Effector memory CD4-positive, alpha-beta T cell (primary cell): ENCODE results near the gene MAGEF1.

ENCODE experiments used
- DNase-seq, 3 donors: peaks; one replicate each; pipeline ENCODE4 v3.0.0-alpha.2; 2020
- H3K27ac ChIP-seq: 2 replicates; pipeline ENCODE4 v1.7.0; 2013; ENCODE audit warnings: mild to moderate bottlenecking, low read length, moderate library complexity; ENCODE audit not compliant: insufficient read depth, poor library complexity, severe bottlenecking
- H3K27me3 ChIP-seq: replicated peaks from 2 replicates; pipeline ENCODE4 v1.7.0; 2013; ENCODE audit warnings: mild to moderate bottlenecking, low read length; ENCODE audit not compliant: insufficient read depth, control insufficient read depth, poor library complexity, severe bottlenecking
- H3K36me3 ChIP-seq: 2 replicates; pipeline ENCODE4 v1.7.0; 2013; ENCODE audit warnings: mild to moderate bottlenecking, low read length, moderate library complexity; ENCODE audit not compliant: control insufficient read depth, insufficient read depth
- H3K4me1 ChIP-seq: 2 replicates; pipeline ENCODE4 v1.7.0; 2013; ENCODE audit warnings: low read length, mild to moderate bottlenecking; ENCODE audit not compliant: control insufficient read depth, insufficient read depth, poor library complexity, severe bottlenecking
- H3K4me3 ChIP-seq: 2 replicates; pipeline ENCODE4 v1.7.0; 2013; ENCODE audit warnings: low read length, low read depth, mild to moderate bottlenecking; ENCODE audit not compliant: insufficient read depth, poor library complexity, severe bottlenecking
- H3K9me3 ChIP-seq: 2 replicates; pipeline ENCODE4 v1.7.0; 2013; ENCODE audit warnings: mild to moderate bottlenecking, low read length, moderate library complexity; ENCODE audit not compliant: control insufficient read depth

Gene MAGEF1

GRCh38 chr3:184741798-184742675 lies 30.2 kb upstream of the MAGEF1 start:
- Histone ChIP-seq H3K27me3 (peaks cover 4% of the 10 kb centered on the region), H3K4me3 (no peak overlapping the region), H3K4me1 (no peaks in the 10 kb centered on the region), H3K9me3 (no peaks in the 10 kb centered on the region), H3K27ac (no peak overlapping the region), H3K36me3 (no peaks in the 10 kb centered on the region)
- no peak for DNase-seq

DNA sequence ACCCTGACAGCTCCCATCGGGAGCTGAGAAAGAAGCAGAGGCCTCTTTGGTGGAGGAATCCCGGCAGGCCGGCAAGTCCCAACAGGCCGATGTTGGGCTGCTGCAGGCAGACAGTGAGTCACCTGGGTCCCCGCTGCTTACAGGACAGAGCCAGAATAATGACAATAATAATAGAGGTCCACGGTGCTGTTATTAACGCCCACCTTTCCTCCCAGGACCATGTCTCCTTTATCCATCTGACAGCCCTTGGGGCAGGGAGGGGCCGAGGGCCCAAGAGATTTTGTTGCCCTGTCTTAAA lies 29.3 kb upstream of the MAGEF1 start:
- Histone ChIP-seq H3K27ac (no peak overlapping the region), H3K27me3 (peaks cover 4% of the 10 kb centered on the region), H3K4me3 (no peak overlapping the region), H3K36me3 (no peaks in the 10 kb centered on the region), H3K9me3 (no peaks in the 10 kb centered on the region), H3K4me1 (no peaks in the 10 kb centered on the region)
- no peak for DNase-seq

- no peak overlapping the region for H3K4me3 ChIP-seq
- DNase-seq, result no peak
- H3K36me3 ChIP-seq, result no peaks in the 10 kb centered on the region
Measured at GRCh38 chr3:184740509-184741258, 28.8 kb upstream of the MAGEF1 start.

GRCh38 chr3:184739594-184740505 lies 28.0 kb upstream of the MAGEF1 start:
- H3K9me3 ChIP-seq, result no peaks in the 10 kb centered on the region
- H3K36me3 ChIP-seq, result no peaks in the 10 kb centered on the region
- DNase-seq, result no peak
- peaks cover 4% of the 10 kb centered on the region for H3K27me3 ChIP-seq
- H3K4me1 ChIP-seq, result no peaks in the 10 kb centered on the region
- no peak overlapping the region for H3K27ac ChIP-seq
- H3K4me3 ChIP-seq, result no peak overlapping the region

More at GRCh38 chr3:184740509-184741258, 28.8 kb upstream of the MAGEF1 start:
- H3K27me3 ChIP-seq, result peaks cover 4% of the 10 kb centered on the region
- no peaks in the 10 kb centered on the region for H3K9me3 ChIP-seq
- H3K27ac ChIP-seq, result no peak overlapping the region
- H3K4me1 ChIP-seq, result no peaks in the 10 kb centered on the region

- no peaks in the 10 kb centered on the region for H3K9me3 ChIP-seq
- H3K27ac ChIP-seq, result no peak overlapping the region
- H3K36me3 ChIP-seq, result no peaks in the 10 kb centered on the region
- H3K4me3 ChIP-seq, result no peak overlapping the region
- H3K4me1 ChIP-seq, result no peaks in the 10 kb centered on the region
- H3K27me3 ChIP-seq, result peaks cover 4% of the 10 kb centered on the region
- no peak for DNase-seq
Measured at GRCh38 chr3:184738982-184739381, 27.1 kb upstream of the MAGEF1 start.

DNA sequence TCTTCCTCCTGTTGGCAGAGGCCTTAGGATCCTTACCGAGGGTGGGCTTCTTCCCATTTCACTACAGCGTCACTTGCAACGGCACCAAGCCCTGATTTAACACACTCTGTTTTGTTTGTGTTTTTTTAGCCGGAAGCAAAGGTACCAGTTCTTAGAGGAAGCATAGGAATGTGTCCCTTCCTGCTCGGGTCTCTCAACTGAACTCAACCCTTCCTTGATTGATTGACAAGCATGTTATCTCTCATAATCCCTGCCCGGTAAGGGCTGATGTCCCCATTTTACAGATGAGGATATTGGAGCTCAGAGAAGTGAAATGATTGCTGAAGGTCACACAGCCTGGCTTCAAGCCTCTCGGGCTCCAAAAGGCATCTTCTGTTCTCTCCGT lies 26.6 kb upstream of the MAGEF1 start:
- no peaks in the 10 kb centered on the region for H3K4me1 ChIP-seq
- peaks cover 4% of the 10 kb centered on the region for H3K27me3 ChIP-seq
- DNase-seq, result no peak
- no peaks in the 10 kb centered on the region for H3K9me3 ChIP-seq
- H3K4me3 ChIP-seq, result no peak overlapping the region
- H3K36me3 ChIP-seq, result no peaks in the 10 kb centered on the region
- H3K27ac ChIP-seq, result no peak overlapping the region

- no peak overlapping the region for H3K4me3 ChIP-seq
- H3K9me3 ChIP-seq, result no peaks in the 10 kb centered on the region
- no peak overlapping the region for H3K27ac ChIP-seq
- no peaks in the 10 kb centered on the region for H3K4me1 ChIP-seq
- H3K27me3 ChIP-seq, result peaks cover 4% of the 10 kb centered on the region
- no peaks in the 10 kb centered on the region for H3K36me3 ChIP-seq
- no peak for DNase-seq
Measured at GRCh38 chr3:184737641-184738505, 26.0 kb upstream of the MAGEF1 start.

GRCh38 chr3:184737063-184737462 lies 25.2 kb upstream of the MAGEF1 start:
- H3K27ac ChIP-seq, result no peak overlapping the region
- H3K27me3 ChIP-seq, result peaks cover 4% of the 10 kb centered on the region
- H3K4me1 ChIP-seq, result no peaks in the 10 kb centered on the region
- H3K4me3 ChIP-seq, result no peak overlapping the region
- H3K36me3 ChIP-seq, result no peaks in the 10 kb centered on the region
- DNase-seq, result no peak
- no peaks in the 10 kb centered on the region for H3K9me3 ChIP-seq
